Pancreas (tissue), 10 donors: ENCODE results near the gene RARRES2. TPM values are rescaled to one million over a fixed set of nuclear protein-coding genes. Genes with fewer than 3 reads are reported as not detected.
A peak's percentile ranks its signal among the peaks of the same experiment; 100 is the strongest.
"Not testable (repeated sequence)": the region's sequence is repeated elsewhere in the genome, so short reads cannot be mapped to it uniquely, and the experiment has no call there.

ENCODE experiments used
- ATAC-seq, 4 donors: fragments of 200-7000 bp; cut with Tn5 transposase; one replicate each; pipeline versions ENCODE4 v1.8.0 to v1.9.1; 2020; ENCODE audit warnings: mild to moderate bottlenecking in 4 of 4, moderate library complexity in 4 of 4
- DNase-seq, 6 donors: peaks; one replicate each; pipeline ENCODE4 v3.0.0-alpha.2; 2020
- FAIRE-seq: peaks from 2 replicates; lab custom pipeline; 2012; peaks lifted over from hg19 to GRCh38; lab: Jason Lieb, UNC
- H3K27ac ChIP-seq, 4 donors: fragments of 200-600 bp; sonication (generic); 1 replicate in 3 of 4; 2 replicates in 1 of 4; pipeline versions ENCODE4 v1.5.0 to v1.8.0; 2020
- H3K27me3 ChIP-seq, 4 donors: fragments of 200-600 bp; one replicate each; pipeline ENCODE4 v1.8.0; 2021
- H3K36me3 ChIP-seq, 3 donors: fragments of 200-600 bp; sonication (generic) in 1 of 3; one replicate each; pipeline versions ENCODE4 v1.5.0 to v1.8.0; 2020 to 2021
- H3K4me1 ChIP-seq, 3 donors: fragments of 200-600 bp; one replicate each; pipeline ENCODE4 v1.8.0; 2021
- H3K4me3 ChIP-seq, 4 donors: fragments of 200-600 bp; sonication (generic) in 2 of 4; one replicate each; pipeline versions ENCODE4 v1.5.0 to v1.8.0; 2020 to 2021
- H3K9me3 ChIP-seq, 4 donors: fragments of 200-600 bp; one replicate each; pipeline ENCODE4 v1.8.0; 2021
- CTCF ChIP-seq, 4 donors: fragments of 200-600 bp; sonication (generic) in 3 of 4; IDR thresholded peaks; one replicate each; pipeline versions ENCODE4 v1.5.0 to v1.8.0; 2021; ENCODE audit warnings: antibody characterized with exemption in 4 of 4
- WGBS, 2 donors: extraction: QIAGEN DNeasy Blood & Tissue Kit; methylation state at CpG; one replicate each; pipeline ENCODE4 v1.1.7; 2013; 5-methylcytosine and 5-hydroxymethylcytosine counted together
- intact Hi-C, 3 donors: fragments of 100-400 bp; cut with DNase I; formaldehyde crosslinking; loops; one replicate each; pipeline versions ENCODE4 v1.11.1 to v1.14.2; 2022
- polyA plus RNA-seq, 2 donors: library from polyadenylated mRNA; stranded (reverse); fragments of 200-250 nt; gene quantifications; one replicate each; pipeline ENCODE4 v1.2.3, GENCODE V29; 2013
- total RNA-seq, 6 donors: library from RNA; stranded (reverse); fragmentation: NEBNext Ultra II Directional in 4 of 6; extraction: Animal tissue kit (Norgen Biotek cat#: 25700) in 4 of 6; gene quantifications; one replicate each; pipeline versions ENCODE4 v1.2.1 to v1.2.4, GENCODE V29; 2021 to 2023
- donor health status: healthy with polysubstance abuse.
- donor health status: DM: no; HTN: no; CAD: no; lungs with moderate emphysema.
- donor health status: DM: no; HTN: no; CAD: no.
- donor health status: control.
- donor health status: control.
- donor health status: Bipolar disorder and iron deficiency.
- donor health status: DM: yes; HTN: yes; CAD: no.
- donor health status: DM: no; HTN: no; CAD: no.
- donor health status: DM: no; HTN: no; CAD: no.
- donor health status: DM: yes; HTN: yes; CAD: no.

The RARRES2 gene
- total and polyA plus RNA-seq, 8 donors, result 125 to 408 (median 236) TPM

- no peaks in the 10 kb centered on the region for H3K9me3 ChIP-seq
- no peak for TF ChIP-seq CTCF (IDR thresholded peaks at IDR 0.05)
- no peaks in the 10 kb centered on the region for H3K36me3 ChIP-seq
- peaks cover 10 to 34% (median 14%) of the 10 kb centered on the region in 3 donors for H3K4me1 ChIP-seq
- ATAC-seq (peak in 1 of 4 donors; percentile 49), DNase-seq (no peak), FAIRE-seq (no peak)
- no peak overlapping the region for H3K27ac ChIP-seq
- intact Hi-C loops, result no loop called here
- WGBS, 2 donors, result 67 to 70% methylated on average over 5 of the region's 5 CpGs
- H3K27me3 ChIP-seq, result no peaks in the 10 kb centered on the region
- no peak overlapping the region for H3K4me3 ChIP-seq
Measured at GRCh38 chr7:150311711-150312110, 29.7 kb downstream of the RARRES2 start.

DNA sequence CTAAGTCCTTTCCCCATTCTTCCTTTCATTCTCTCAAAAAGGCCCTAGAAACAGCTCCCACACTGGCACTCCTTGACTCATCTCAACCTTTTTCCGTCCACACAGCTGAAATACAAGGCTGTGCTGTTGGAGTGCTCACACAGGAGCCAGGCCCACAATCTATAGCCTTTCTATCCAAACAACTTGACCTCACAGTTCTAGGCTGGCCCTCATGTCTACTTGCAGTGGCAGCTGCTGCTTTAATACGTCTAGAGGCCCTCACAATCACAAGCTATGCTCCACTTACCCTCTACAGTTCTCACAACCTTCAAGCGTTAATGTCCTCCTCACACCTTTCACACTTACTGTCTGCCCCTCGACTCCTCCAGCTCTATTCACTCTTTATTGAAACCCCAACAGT is 30.3 kb downstream of the RARRES2 start:
- no peak for TF ChIP-seq CTCF (IDR thresholded peaks at IDR 0.05)
- no peaks in the 10 kb centered on the region for H3K9me3 ChIP-seq
- H3K27me3 ChIP-seq, result no peaks in the 10 kb centered on the region
- no peak overlapping the region for H3K27ac ChIP-seq
- ATAC-seq, result no peak
- peaks cover 9 to 36% (median 14%) of the 10 kb centered on the region in 3 donors for H3K4me1 ChIP-seq
- no peak for DNase-seq
- 81 to 83% methylated on average over 4 of the region's 4 CpGs for WGBS, 2 donors
- FAIRE-seq, result no peak
- no peaks in the 10 kb centered on the region for H3K36me3 ChIP-seq
- no peak overlapping the region for H3K4me3 ChIP-seq
- intact Hi-C loops, result no loop called here

DNA sequence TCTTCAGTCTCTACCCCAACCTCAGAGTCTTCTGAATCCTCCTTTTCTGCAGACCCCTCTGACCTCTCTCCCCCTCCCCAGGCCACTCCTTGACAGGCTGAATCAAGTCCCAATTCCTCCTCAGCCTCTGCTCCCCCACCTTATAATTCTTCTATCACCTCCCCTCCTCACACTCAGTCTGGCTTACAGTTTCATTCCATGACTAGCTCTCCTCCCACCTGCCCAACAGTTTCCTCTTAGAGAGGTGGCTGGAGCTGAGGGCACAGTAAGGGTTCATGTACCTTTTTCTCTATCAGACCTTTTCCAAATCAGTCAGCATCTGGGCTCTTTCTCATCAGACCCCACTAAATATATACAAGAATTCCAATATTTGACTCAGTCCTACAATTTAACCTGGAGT is 32.9 kb downstream of the RARRES2 start:
- Histone ChIP-seq H3K9me3 (no peaks in the 10 kb centered on the region), H3K4me1 (peaks cover 0 to 27% (median 14%) of the 10 kb centered on the region in 3 donors), H3K27ac (no peak overlapping the region), H3K27me3 (no peaks in the 10 kb centered on the region), H3K4me3 (no peak overlapping the region), H3K36me3 (no peaks in the 10 kb centered on the region)
- intact Hi-C loops, result no loop called here
- no peak for FAIRE-seq
- DNase-seq, result no peak
- TF ChIP-seq CTCF (IDR thresholded peaks at IDR 0.05), result no peak
- ATAC-seq, result no peak

DNA sequence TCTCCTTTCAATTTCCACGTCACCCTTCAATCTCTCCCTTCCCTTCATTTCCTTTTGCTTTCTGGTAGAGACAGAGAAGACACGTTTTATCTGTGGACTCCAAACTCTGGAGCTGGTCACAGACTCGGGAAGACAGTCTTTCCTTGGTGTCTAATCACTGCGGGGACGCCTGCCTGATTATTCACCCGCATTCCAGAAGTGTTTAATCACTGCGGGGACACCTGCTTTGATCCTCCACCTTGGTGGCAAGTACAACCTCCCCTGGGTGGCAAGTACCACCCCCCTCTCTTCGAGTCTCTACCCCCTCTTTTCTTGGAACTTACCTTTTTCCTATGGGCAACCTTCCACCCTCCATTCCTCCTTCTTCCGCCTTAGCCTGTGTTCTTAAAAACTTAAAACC is 33.5 kb downstream of the RARRES2 start:
- Histone ChIP-seq H3K27me3 (no peaks in the 10 kb centered on the region), H3K4me3 (no peak overlapping the region), H3K27ac (no peak overlapping the region), H3K4me1 (peaks cover 0 to 20% (median 13%) of the 10 kb centered on the region in 3 donors), H3K36me3 (no peaks in the 10 kb centered on the region), H3K9me3 (no peaks in the 10 kb centered on the region)
- intact Hi-C loops, result no loop called here
- TF ChIP-seq CTCF (IDR thresholded peaks at IDR 0.05), result no peak
- FAIRE-seq (no peak), DNase-seq (no peak), ATAC-seq (no peak)
- WGBS, 2 donors, result 80 to 82% methylated on average over 9 of the region's 9 CpGs

- Histone ChIP-seq H3K36me3 (no peaks in the 10 kb centered on the region), H3K4me1 (peaks cover 0 to 13% (median 7%) of the 10 kb centered on the region in 3 donors), H3K4me3 (no peak overlapping the region), H3K9me3 (no peaks in the 10 kb centered on the region), H3K27me3 (no peaks in the 10 kb centered on the region), H3K27ac (no peak overlapping the region)
- no peak for DNase-seq
- 86 to 92% methylated on average over 3 of the region's 3 CpGs for WGBS, 2 donors
- no peak for TF ChIP-seq CTCF (IDR thresholded peaks at IDR 0.05)
- no peak for FAIRE-seq
- intact Hi-C loops, result no loop called here
- ATAC-seq, result no peak
Measured at GRCh38 chr7:150307129-150307528, 34.3 kb downstream of the RARRES2 start.

- FAIRE-seq, H3K36me3 ChIP-seq, H3K4me3 ChIP-seq, H3K9me3 ChIP-seq, intact Hi-C loops, H3K27me3 ChIP-seq, DNase-seq: not testable (repeated sequence)
- peak in 3 of 4 donors; percentile 13 to 17 (median 15) for ATAC-seq
- WGBS, 2 donors, result 53 to 57% methylated on average over 5 of the region's 5 CpGs
- Histone ChIP-seq H3K4me1 (peaks cover 0 to 10% (median 0%) of the 10 kb centered on the region in 3 donors), H3K27ac (peak overlapping the region in 1 of 4 donors; percentile 28)
Measured at GRCh38 chr7:150306377-150306776, 35.1 kb downstream of the RARRES2 start.

DNA sequence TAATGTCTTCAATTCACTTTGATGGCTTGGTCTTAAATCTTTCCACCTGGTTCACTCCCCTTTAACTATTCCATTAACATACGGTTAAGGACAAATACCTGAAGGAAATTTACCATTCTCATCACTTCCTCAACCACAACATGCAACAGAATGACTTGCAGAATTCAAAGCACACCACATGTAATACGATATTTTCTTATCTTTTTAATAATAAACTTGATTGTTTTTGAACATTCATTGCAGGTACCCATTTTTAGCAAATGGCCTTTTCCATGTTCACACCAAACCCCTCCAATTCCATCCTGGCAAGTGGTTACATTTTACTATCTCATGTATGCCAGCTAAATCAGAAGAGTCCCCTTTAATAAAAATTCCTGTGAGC is 35.5 kb downstream of the RARRES2 start:
- H3K27me3 ChIP-seq, DNase-seq, H3K36me3 ChIP-seq, H3K9me3 ChIP-seq, FAIRE-seq, H3K4me3 ChIP-seq, H3K27ac ChIP-seq, intact Hi-C loops: not testable (repeated sequence)
- peak in 3 of 4 donors; percentile 16 to 42 (median 28) for ATAC-seq
- 19 to 38% methylated on average over 2 of the region's 2 CpGs for WGBS, 2 donors
- H3K4me1 ChIP-seq, result peaks cover 0 to 10% (median 0%) of the 10 kb centered on the region in 3 donors
